H1 (cell line): ENCODE measurements around the gene VWA7. TPM values are rescaled to one million over a fixed set of nuclear protein-coding genes. Genes with fewer than 3 reads are reported as not detected.

Experiments used
- CTCF ChIA-PET: fragments of 300-600 bp; sonication (Branson Sonifier 250); formaldehyde crosslinking; loops from one replicate; lab custom pipeline; 2021; ENCODE audit not compliant: partially characterized antibody; lab: Charles Lee
- POLR2A ChIA-PET: fragments of 300-600 bp; sonication (Branson Sonifier 250); formaldehyde crosslinking; loops from one replicate; lab custom pipeline; 2021; ENCODE audit warnings: inconsistent platforms; ENCODE audit not compliant: partially characterized antibody; lab: Charles Lee
- DNase-seq, 2 experiments: peaks; one replicate each; pipeline versions ENCODE4 v3.0.0 to v3.0.0-alpha.2; 2010 to 2022; ENCODE audit warnings: low spot score in 2 of 2, low read depth in 1 of 2, mixed read lengths in 1 of 2
- FAIRE-seq: peaks from 2 replicates; lab custom pipeline; 2011; peaks lifted over from hg19 to GRCh38; lab: Jason Lieb, UNC
- H2AFZ ChIP-seq: 2 replicates; pipeline ENCODE4 v1.8.1; 2012; ENCODE audit warnings: low read length, inconsistent platforms
- H2AK5ac ChIP-seq: 2 replicates; pipeline ENCODE4 v1.6.1; 2013; ENCODE audit warnings: low read depth, low read length
- H2BK120ac ChIP-seq: replicated peaks from 2 replicates; pipeline ENCODE3; 2013; ENCODE audit warnings: low read depth, low read length, inconsistent platforms
- H2BK12ac ChIP-seq: 2 replicates; pipeline ENCODE4 v1.6.1; 2013; ENCODE audit warnings: low read depth, low read length
- H2BK15ac ChIP-seq: 2 replicates; pipeline ENCODE4 v1.6.1; 2013; ENCODE audit warnings: low read length
- H2BK20ac ChIP-seq: 2 replicates; pipeline ENCODE4 v1.6.1; 2013; ENCODE audit warnings: low read length
- H2BK5ac ChIP-seq: 2 replicates; pipeline ENCODE4 v1.6.1; 2013; ENCODE audit warnings: low read depth, low read length
- H3K14ac ChIP-seq: 2 replicates; pipeline ENCODE4 v1.6.1; 2013; ENCODE audit warnings: inconsistent platforms; ENCODE audit not compliant: insufficient read length
- H3K18ac ChIP-seq: 2 replicates; pipeline ENCODE4 v1.6.1; 2013; ENCODE audit warnings: low read length; ENCODE audit errors: extremely low read depth
- H3K23ac ChIP-seq: 2 replicates; pipeline ENCODE4 v1.6.1; 2013; ENCODE audit warnings: inconsistent platforms; ENCODE audit not compliant: insufficient read length
- H3K23me2 ChIP-seq: 2 replicates; pipeline ENCODE4 v1.6.1; 2013; ENCODE audit warnings: low read depth, low read length
- H3K27ac ChIP-seq: 2 replicates; pipeline ENCODE4 v1.6.1; 2011; ENCODE audit warnings: low read depth, low read length, inconsistent platforms
- H3K27me3 ChIP-seq, 4 experiments: replicated peaks in 1 of 4; 1 replicate in 1 of 4; 2 replicates in 3 of 4; pipeline versions ENCODE4 v1.6.1 to v1.8.1; 2011 to 2013; ENCODE audit warnings: low read length in 3 of 4, mild to moderate bottlenecking in 3 of 4, inconsistent platforms in 2 of 4, mixed read lengths in 2 of 4, moderate library complexity in 1 of 4; ENCODE audit not compliant: control insufficient read depth in 3 of 4, insufficient read depth in 3 of 4; ENCODE audit errors: extremely low read depth in 1 of 4
- H3K36me3 ChIP-seq, 4 experiments: 2 replicates each; pipeline versions ENCODE4 v1.6.1 to v1.8.1; 2011 to 2013; ENCODE audit warnings: mild to moderate bottlenecking in 4 of 4, low read length in 3 of 4, moderate library complexity in 2 of 4, control low read depth in 1 of 4, inconsistent platforms in 1 of 4; ENCODE audit not compliant: insufficient read depth in 4 of 4, control insufficient read depth in 2 of 4
- H3K4ac ChIP-seq: replicated peaks from 2 replicates; pipeline ENCODE3; 2013; ENCODE audit warnings: low read length, low read depth, mixed read lengths, inconsistent platforms; ENCODE audit not compliant: insufficient read length
- H3K4me1 ChIP-seq, 4 experiments: replicated peaks in 1 of 4; 1 replicate in 1 of 4; 2 replicates in 3 of 4; pipeline versions ENCODE4 v1.6.1 to v1.8.1; 2011 to 2013; ENCODE audit warnings: low read length in 3 of 4, inconsistent platforms in 2 of 4, mixed read lengths in 1 of 4; ENCODE audit not compliant: insufficient read depth in 4 of 4, control insufficient read depth in 3 of 4
- H3K4me2 ChIP-seq, 2 experiments: 2 replicates each; pipeline versions ENCODE4 v1.6.1 to v1.8.1; 2011 to 2013; ENCODE audit warnings: low read depth in 2 of 2, low read length in 2 of 2, control low read depth in 1 of 2, inconsistent platforms in 1 of 2, mild to moderate bottlenecking in 1 of 2; ENCODE audit not compliant: insufficient read depth in 1 of 2
- H3K4me3 ChIP-seq, 4 experiments: fragments of 200-600, 300-600 bp in 1 of 4; sonication (generic), shearing (Covaris generic), sonication (Bioruptor Twin) in 1 of 4; 2 replicates each; pipeline versions ENCODE4 v1.5.1 to v1.8.1; 2011 to 2016; ENCODE audit warnings: low read length in 4 of 4, low read depth in 3 of 4, control low read depth in 2 of 4, inconsistent platforms in 2 of 4, mild to moderate bottlenecking in 2 of 4, mixed read lengths in 1 of 4, moderate library complexity in 1 of 4; ENCODE audit not compliant: insufficient read depth in 2 of 4; ENCODE audit errors: extremely low read depth in 1 of 4
- H3K56ac ChIP-seq: replicated peaks from 2 replicates; pipeline ENCODE3; 2013; ENCODE audit warnings: low read depth, mild to moderate bottlenecking, mixed read lengths, low read length, inconsistent platforms; ENCODE audit not compliant: insufficient read length
- H3K79me1 ChIP-seq: 2 replicates; pipeline ENCODE4 v1.6.1; 2013; ENCODE audit warnings: low read depth, low read length, control low read depth
- H3K79me2 ChIP-seq, 2 experiments: 2 replicates each; pipeline versions ENCODE4 v1.6.1 to v1.8.1; 2012 to 2013; ENCODE audit warnings: low read length in 2 of 2, mild to moderate bottlenecking in 2 of 2, inconsistent platforms in 1 of 2; ENCODE audit not compliant: insufficient read depth in 2 of 2, control insufficient read depth in 1 of 2
- H3K9ac ChIP-seq, 4 experiments: replicated peaks in 1 of 4; 1 replicate in 1 of 4; 2 replicates in 3 of 4; pipeline versions ENCODE4 v1.6.1 to v1.8.1; 2011 to 2013; ENCODE audit warnings: low read depth in 3 of 4, low read length in 3 of 4, control low read depth in 2 of 4, mild to moderate bottlenecking in 2 of 4, moderate library complexity in 2 of 4, inconsistent platforms in 1 of 4; ENCODE audit errors: extremely low read depth in 1 of 4
- H3K9me3 ChIP-seq, 2 experiments: 2 replicates each; pipeline versions ENCODE4 v1.6.1 to v1.8.1; 2012 to 2013; ENCODE audit warnings: mild to moderate bottlenecking in 2 of 2, moderate library complexity in 2 of 2, control low read depth in 1 of 2, inconsistent platforms in 1 of 2, low read depth in 1 of 2, low read length in 1 of 2, mixed read lengths in 1 of 2; ENCODE audit not compliant: insufficient read depth in 2 of 2
- H4K20me1 ChIP-seq, 2 experiments: replicated peaks in 1 of 2; 2 replicates each; pipeline versions ENCODE3 to v1.8.1; 2011 to 2013; ENCODE audit warnings: inconsistent platforms in 2 of 2, low read length in 2 of 2, mild to moderate bottlenecking in 1 of 2; ENCODE audit not compliant: insufficient read depth in 2 of 2, control insufficient read depth in 1 of 2
- H4K5ac ChIP-seq: 2 replicates; pipeline ENCODE4 v1.6.1; 2013; ENCODE audit warnings: low read length, low read depth, mixed read lengths, inconsistent platforms; ENCODE audit not compliant: insufficient read length
- H4K8ac ChIP-seq: 2 replicates; pipeline ENCODE4 v1.8.0; 2013; ENCODE audit warnings: mild to moderate bottlenecking, moderate library complexity, low read length, inconsistent platforms; ENCODE audit not compliant: insufficient read depth; ENCODE audit errors: extremely low read depth
- H4K91ac ChIP-seq: replicated peaks from 2 replicates; pipeline ENCODE3; 2013; ENCODE audit warnings: low read length, mixed read lengths, inconsistent platforms; ENCODE audit not compliant: insufficient read length
- ATF2 ChIP-seq: IDR thresholded peaks from 2 replicates; pipeline ENCODE4 v1.6.1; 2012; ENCODE audit warnings: low read length, inconsistent platforms
- EZH2 ChIP-seq: fragments of 200-600 bp; sonication (generic); IDR thresholded peaks from 2 replicates; pipeline ENCODE4 v1.7.1; 2012; ENCODE audit warnings: low read depth, mild to moderate bottlenecking, moderate library complexity, low read length, inconsistent platforms; ENCODE audit not compliant: severe bottlenecking
- HDAC2 ChIP-seq, 2 experiments: fragments of 300-600 bp in 1 of 2; sonication (generic) in 1 of 2; IDR thresholded peaks; 2 replicates each; pipeline ENCODE4 v1.6.1; 2011 to 2012; ENCODE audit warnings: low read depth in 2 of 2, low read length in 2 of 2, mild to moderate bottlenecking in 2 of 2, moderate library complexity in 2 of 2, borderline replicate concordance in 1 of 2, inconsistent platforms in 1 of 2
- RAD21 ChIP-seq, 2 experiments: IDR thresholded peaks in 1 of 2; conservative IDR thresholded peaks in 1 of 2; 2 replicates each; pipeline ENCODE4 v1.6.1; 2011; ENCODE audit warnings: low read depth in 2 of 2, low read length in 2 of 2, improper control_type of control experiment in 1 of 2, inconsistent platforms in 1 of 2, mild to moderate bottlenecking in 1 of 2, moderate library complexity in 1 of 2
- WGBS, 2 experiments: shearing (Covaris generic) in 1 of 2; methylation state at CpG; one replicate each; pipeline versions ENCODE4 v1.1.6 to v1.1.7; 2013 to 2015; ENCODE audit warnings: low lambda C conversion rate in 2 of 2, mixed read lengths in 2 of 2, inconsistent platforms in 1 of 2, low coverage in 1 of 2, missing lambda C conversion rate in 1 of 2; ENCODE audit not compliant: insufficient replicate concordance in 2 of 2, insufficient coverage in 1 of 2, insufficient read length in 1 of 2; ENCODE audit errors: extremely low coverage in 1 of 2, missing lambda C conversion rate in 1 of 2; 5-methylcytosine and 5-hydroxymethylcytosine counted together
- polyA plus RNA-seq, 7 experiments: library from polyadenylated mRNA; depleted of rRNA in 3 of 7; stranded (reverse) in 5 of 7; unstranded in 2 of 7; fragments of >200 nt in 5 of 7; fragments of 200-250 nt in 2 of 7; gene quantifications; 1 replicate in 5 of 7; 2 replicates in 1 of 7; 4 replicates in 1 of 7; pipeline versions ENCODE4 v1.2.1 to v1.2.3, GENCODE V29; 2011 to 2013; ENCODE audit warnings: missing spikeins in 2 of 7, mixed read lengths in 2 of 7
- total RNA-seq: library from RNA; stranded (reverse); fragmentation: NEBNext Ultra II Directional; extraction: Animal tissue kit (Norgen Biotek cat#: 25700); gene quantifications from 2 replicates; pipeline ENCODE4 v1.2.1, GENCODE V29; 2021
- TF ChIP-seq, protein P1 (sequence below): IDR thresholded peaks from 2 replicates; pipeline ENCODE4 v1.6.1; 2011; ENCODE audit warnings: low read length, improper control_type of control experiment
- TF ChIP-seq, protein P2 (sequence below): IDR thresholded peaks from 2 replicates; pipeline ENCODE4 v1.6.1; 2011; ENCODE audit warnings: low read depth, mild to moderate bottlenecking, low read length; ENCODE audit not compliant: insufficient read depth

VWA7 gene
- total and polyA plus RNA-seq, 2 of the 8 experiments (the other 6 are each of a cell fraction or from before 2014, with no cell fraction given): 0.82 to 2.1 TPM

DNA sequence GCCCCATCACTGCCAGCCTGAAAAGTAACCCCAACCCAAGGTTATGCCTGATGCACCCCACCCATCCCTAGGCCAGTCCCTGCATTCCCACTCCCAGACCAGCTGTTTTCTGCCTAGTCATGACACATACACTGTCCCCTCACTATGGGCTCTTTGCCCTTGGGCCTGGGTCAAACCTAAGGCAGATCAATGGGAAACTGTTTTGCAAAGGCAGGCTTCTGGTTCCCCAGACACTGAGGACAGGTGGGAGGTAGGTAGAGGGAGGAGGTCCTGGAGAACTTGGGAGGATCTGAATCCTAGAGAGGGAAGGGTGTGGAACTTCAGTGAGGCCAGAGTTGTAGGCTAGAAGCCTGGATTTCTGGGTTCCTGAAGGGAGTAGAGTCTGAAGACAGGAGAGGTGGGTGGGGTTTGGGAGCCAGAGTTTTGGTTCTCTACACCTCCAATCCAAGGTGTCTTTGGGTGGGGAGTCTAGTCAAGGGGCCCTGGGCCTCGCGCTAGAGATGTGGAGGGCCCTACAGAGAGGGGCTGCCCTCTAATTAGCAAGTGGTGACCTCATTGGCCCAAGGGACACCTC, 42.8 kb downstream of the VWA7 start:
- no peak overlapping the region for H4K5ac ChIP-seq
- peaks cover 20% of the 10 kb centered on the region for H3K23me2 ChIP-seq
- H3K79me2 ChIP-seq: peaks cover 0 to 26% of the 10 kb centered on the region in 2 experiments; a peak in 2 of 4 replicates
- DNase-seq (no peak), FAIRE-seq (no peak)
- no peak overlapping the region; the same call in 1 of the 2 replicates for H2BK20ac ChIP-seq
- peak overlapping the region; percentile 82 to 98 (median 92) for H3K4me3 ChIP-seq
- H2BK12ac ChIP-seq: peak overlapping the region; percentile 3; the same call in 1 of the 2 replicates
- peak overlapping the region; percentile 5 for H3K4ac ChIP-seq
- 0 out of 2 replicates have a peak overlapping the region, but pooled peaks have one; percentile 3 for H2AK5ac ChIP-seq
- peaks cover 4 to 5% of the 10 kb centered on the region in 2 experiments for H4K20me1 ChIP-seq
- H3K18ac ChIP-seq: no peak overlapping the region; the same call in 1 of the 2 replicates
- H3K27ac ChIP-seq: peak overlapping the region; percentile 25; the same call in 1 of the 2 replicates
- H3K79me1 ChIP-seq: peaks cover 8% of the 10 kb centered on the region; the same call in 1 of the 2 replicates
- ChIA-PET POLR2A (interaction anchor here (0.7 to 8.7 kb wide), 13 partner anchors 10 to 347 kb away, joined by 3 to 73 read pairs (median 4); partner anchors contain the start of genes CSNK2B, DDX39B, GPANK1 and LY6G6C), CTCF (interaction anchor here (1.0 to 5.6 kb wide), 5 partner anchors 11 to 96 kb away, joined by 3 to 23 read pairs (median 5); partner anchors contain the start of gene MPIG6B)
- H3K36me3 ChIP-seq: peaks cover 10 to 30% (median 21%) of the 10 kb centered on the region in 4 experiments
- H3K4me1 ChIP-seq: peaks cover 22 to 32% (median 25%) of the 10 kb centered on the region in 4 experiments
- no peaks in the 10 kb centered on the region for H3K9me3 ChIP-seq
- H2BK15ac ChIP-seq: peak overlapping the region; percentile 4; the same call in 1 of the 2 replicates
- H3K9ac ChIP-seq: no peak overlapping the region; a peak in 2 of 7 replicates
- H2AFZ ChIP-seq: no peak overlapping the region
- H3K27me3 ChIP-seq: no peaks in the 10 kb centered on the region
- no peak overlapping the region for H4K8ac ChIP-seq
- WGBS, 2 experiments: 0% methylated on average over 2 of the region's 2 CpGs; no CpG with 5 or more reads in 1 of the 2 experiments
- TF ChIP-seq, protein P1, sequence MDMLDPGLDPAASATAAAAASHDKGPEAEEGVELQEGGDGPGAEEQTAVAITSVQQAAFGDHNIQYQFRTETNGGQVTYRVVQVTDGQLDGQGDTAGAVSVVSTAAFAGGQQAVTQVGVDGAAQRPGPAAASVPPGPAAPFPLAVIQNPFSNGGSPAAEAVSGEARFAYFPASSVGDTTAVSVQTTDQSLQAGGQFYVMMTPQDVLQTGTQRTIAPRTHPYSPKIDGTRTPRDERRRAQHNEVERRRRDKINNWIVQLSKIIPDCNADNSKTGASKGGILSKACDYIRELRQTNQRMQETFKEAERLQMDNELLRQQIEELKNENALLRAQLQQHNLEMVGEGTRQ: no peak
- TF ChIP-seq, protein P2, sequence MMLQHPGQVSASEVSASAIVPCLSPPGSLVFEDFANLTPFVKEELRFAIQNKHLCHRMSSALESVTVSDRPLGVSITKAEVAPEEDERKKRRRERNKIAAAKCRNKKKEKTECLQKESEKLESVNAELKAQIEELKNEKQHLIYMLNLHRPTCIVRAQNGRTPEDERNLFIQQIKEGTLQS: peak; percentile 60
- TF ChIP-seq RAD21 (IDR thresholded peaks at IDR 0.05 in 1 of 2, conservative IDR thresholded peaks at IDR 0.05 in 1 of 2; ENCODE audit: low read depth in 2 of 2, low read length in 2 of 2) (peak in 1 of 2 experiments; percentile 4; a peak in 1 of 4 replicates), EZH2 (no peak), HDAC2 (IDR thresholded peaks at IDR 0.05; ENCODE audit: borderline replicate concordance in 1 of 2, low read depth in 2 of 2, low read length in 2 of 2) (no peak), ATF2 (0 out of 2 replicates have a peak, but pooled peaks have one; percentile 94)
- H3K14ac ChIP-seq: no peak overlapping the region
- peak overlapping the region; percentile 78 to 99 for H3K4me2 ChIP-seq
- peak overlapping the region; percentile 53; the same call in 1 of the 2 replicates for H2BK5ac ChIP-seq
- H3K23ac ChIP-seq: no peak overlapping the region
- H2BK120ac ChIP-seq: no peak overlapping the region
- H4K91ac ChIP-seq: no peak overlapping the region
- H3K56ac ChIP-seq: no peak overlapping the region
